ENCODE measurements around the gene CKM.

DNA sequence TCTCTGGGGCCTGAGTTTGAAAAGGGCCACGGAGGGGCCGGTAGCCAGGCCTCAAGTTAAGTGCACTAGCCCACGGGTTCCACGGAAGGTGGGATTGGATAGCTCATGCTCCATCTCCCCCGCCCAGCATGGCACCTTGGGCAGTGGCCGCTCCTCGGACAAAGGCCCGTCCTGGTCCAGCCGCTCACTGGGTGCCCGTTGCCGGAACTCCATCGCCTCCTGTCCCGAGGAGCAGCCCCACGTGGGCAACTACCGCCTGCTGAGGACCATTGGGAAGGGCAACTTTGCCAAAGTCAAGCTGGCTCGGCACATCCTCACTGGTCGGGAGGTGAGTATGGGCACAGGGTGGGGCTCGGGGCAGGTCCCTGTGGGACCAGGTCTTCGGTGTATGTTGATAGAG, 63.8 kb downstream of the CKM start:
- TF ChIP-seq, protein P1, sequence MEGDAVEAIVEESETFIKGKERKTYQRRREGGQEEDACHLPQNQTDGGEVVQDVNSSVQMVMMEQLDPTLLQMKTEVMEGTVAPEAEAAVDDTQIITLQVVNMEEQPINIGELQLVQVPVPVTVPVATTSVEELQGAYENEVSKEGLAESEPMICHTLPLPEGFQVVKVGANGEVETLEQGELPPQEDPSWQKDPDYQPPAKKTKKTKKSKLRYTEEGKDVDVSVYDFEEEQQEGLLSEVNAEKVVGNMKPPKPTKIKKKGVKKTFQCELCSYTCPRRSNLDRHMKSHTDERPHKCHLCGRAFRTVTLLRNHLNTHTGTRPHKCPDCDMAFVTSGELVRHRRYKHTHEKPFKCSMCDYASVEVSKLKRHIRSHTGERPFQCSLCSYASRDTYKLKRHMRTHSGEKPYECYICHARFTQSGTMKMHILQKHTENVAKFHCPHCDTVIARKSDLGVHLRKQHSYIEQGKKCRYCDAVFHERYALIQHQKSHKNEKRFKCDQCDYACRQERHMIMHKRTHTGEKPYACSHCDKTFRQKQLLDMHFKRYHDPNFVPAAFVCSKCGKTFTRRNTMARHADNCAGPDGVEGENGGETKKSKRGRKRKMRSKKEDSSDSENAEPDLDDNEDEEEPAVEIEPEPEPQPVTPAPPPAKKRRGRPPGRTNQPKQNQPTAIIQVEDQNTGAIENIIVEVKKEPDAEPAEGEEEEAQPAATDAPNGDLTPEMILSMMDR (IDR thresholded peaks at IDR 0.05): no peak
- TF ChIP-seq POLR2AphosphoS5 (IDR thresholded peaks at IDR 0.05) (no peak), POLR2A (IDR thresholded peaks at IDR 0.05) (no peak), EP300 (IDR thresholded peaks at IDR 0.05) (no peak)

Measured in sigmoid colon (tissue), 4 donors.